COR-L47 (cell line): ENCODE results near the gene SLC16A8.

Experiments used
- DNase-seq: peaks from one replicate; lab custom pipeline; 2025; lab: John Stamatoyannopoulos, UW

Gene SLC16A8

DNA sequence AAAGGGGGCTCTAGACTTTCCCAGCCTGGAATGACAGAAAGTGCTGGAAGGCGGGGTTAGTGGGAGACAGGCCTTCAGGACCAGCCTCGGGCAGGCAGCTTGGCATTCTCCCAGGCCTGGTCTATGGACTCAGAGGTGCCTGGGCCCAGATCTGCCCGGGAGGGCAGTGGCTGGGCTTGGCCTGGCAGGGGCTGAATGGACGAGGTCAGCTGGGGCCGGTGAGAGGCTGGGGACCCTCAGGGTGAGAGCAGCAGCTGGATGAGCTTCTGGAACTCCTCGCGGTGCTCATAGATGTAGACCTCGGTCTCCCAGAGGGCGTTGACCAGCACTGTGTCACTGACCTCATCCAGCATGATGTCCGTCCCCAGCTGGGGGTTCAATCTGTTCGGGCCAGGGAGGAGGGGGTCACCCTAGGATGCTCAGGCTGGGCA is 28.0 kb upstream of the SLC16A8 start:
- DNase-seq: no peak

- no peak for DNase-seq
Measured at GRCh38 chr22:38110863-38111852, 27.2 kb upstream of the SLC16A8 start.

DNA sequence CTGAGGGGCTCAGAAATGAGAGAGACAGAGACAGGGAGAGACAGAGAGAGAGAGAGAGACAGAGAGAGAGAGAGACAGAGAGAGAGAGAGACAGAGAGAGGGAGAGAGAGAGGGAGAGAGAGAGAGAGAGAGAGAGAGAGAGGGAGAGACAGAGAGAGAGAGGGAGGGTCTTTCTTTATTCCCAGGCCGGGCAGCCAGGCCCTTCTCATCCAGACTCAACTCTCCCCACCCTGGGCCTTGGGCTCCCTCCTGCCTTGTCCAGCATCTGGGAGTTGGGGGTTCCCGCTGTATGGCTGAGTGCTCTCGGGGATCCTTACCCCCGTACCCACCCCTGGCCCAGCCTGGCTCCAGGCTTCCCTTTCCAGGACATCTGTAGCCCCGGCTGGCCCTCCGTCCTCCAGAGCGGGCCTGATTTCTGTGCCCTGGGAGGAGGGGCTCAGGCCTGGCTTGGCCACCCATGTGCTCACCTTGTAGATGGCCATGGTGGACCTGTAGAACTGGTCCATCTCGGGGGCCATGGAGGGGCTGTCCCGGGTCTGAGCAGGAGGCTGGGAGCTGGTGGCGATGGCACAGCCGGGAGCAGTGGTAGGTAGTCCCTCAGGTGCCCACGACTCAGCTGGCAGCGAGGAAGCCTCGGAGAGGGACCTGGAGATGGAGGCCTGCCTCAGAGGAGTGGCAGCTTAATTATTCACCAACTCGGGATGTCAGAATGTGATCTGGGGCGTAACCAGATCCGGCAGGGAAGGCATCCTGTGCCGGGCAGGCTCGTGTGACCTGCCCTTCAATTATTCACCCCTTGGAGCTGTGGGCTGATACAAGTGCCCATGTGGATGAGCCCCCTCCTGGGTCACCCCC is 26.3 kb upstream of the SLC16A8 start, which contains the start of gene BAIAP2L2:
Gene BAIAP2L2, minus strand, starts transcription at position 677 of the 855 bp plus-strand sequence. Its CDS starts 159 bp downstream, at position 518.
- DNase-seq: no peak

DNA sequence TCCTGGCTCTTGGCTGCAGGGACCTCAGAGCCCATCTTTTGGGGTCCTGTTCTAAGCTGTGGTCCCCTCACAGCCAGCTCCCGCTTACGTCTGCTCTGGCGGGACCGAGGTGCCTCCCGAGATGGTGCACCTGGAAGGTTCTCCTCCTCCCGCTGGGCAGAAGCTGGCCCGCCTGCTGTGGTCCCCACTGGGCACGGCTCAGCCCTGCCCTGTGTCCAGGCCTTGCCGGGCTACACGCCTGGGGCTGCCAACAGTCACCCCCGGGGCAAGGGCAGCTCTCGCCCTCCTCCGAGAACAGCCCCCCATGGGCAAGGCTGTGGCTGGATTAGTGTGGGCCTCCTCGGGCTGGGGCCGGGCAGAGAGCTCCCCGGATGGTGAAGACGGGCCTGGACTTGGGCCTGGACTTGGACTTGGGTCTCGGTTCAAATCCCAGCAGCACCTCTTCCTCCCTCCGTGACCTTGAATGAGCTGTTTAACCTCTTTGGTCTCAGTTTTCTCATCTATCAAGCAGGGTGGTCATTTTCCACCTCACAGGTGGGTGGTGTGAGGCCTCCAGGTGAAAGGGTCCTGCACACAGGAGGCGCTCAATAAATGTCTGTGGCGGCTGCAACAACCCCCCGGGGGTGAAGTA is 25.5 kb upstream of the SLC16A8 start:
- no peak for DNase-seq

- no peak for DNase-seq
Measured at GRCh38 chr22:38108561-38109319, 24.8 kb upstream of the SLC16A8 start.

DNA sequence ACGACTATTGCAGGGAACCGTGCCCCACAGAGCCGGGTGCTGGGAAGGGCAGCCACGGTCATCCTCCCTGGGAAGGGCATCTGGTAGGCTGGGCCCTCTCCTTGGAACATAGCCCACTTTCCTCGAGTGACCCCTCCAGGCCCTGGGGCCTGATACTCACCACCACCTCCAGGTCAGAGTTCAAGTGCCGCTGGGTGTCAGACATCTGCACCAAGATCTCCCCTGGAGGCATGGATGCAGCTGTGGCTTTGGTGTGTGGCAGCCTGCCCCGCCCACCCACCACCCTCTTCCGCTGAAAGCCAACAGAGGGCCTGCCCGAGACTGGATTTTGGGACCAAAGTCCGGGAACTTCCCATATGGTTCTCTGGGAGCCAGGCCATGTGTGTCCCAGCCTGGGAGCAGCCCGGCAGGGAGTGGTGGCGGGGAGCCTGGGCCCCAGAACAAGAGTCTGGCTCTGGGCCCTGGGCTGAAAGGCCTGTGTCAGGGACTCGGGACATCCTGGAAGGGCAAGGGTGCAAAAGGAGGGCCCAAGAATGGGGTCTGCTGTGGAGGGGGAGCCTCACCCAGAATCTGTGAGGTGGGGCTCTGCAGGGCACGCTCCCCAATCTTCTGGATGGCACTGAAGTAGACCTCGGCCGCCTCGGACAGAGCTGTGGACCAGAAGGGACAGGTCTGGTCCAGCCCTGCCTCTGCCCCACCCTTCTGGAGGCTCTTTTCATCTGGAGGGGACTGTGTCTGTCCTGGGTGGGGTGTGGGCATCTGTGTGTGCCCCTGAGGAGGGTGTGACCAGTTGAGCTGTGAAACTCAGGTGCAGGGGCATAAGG is 23.9 kb upstream of the SLC16A8 start:
- DNase-seq: no peak

DNA sequence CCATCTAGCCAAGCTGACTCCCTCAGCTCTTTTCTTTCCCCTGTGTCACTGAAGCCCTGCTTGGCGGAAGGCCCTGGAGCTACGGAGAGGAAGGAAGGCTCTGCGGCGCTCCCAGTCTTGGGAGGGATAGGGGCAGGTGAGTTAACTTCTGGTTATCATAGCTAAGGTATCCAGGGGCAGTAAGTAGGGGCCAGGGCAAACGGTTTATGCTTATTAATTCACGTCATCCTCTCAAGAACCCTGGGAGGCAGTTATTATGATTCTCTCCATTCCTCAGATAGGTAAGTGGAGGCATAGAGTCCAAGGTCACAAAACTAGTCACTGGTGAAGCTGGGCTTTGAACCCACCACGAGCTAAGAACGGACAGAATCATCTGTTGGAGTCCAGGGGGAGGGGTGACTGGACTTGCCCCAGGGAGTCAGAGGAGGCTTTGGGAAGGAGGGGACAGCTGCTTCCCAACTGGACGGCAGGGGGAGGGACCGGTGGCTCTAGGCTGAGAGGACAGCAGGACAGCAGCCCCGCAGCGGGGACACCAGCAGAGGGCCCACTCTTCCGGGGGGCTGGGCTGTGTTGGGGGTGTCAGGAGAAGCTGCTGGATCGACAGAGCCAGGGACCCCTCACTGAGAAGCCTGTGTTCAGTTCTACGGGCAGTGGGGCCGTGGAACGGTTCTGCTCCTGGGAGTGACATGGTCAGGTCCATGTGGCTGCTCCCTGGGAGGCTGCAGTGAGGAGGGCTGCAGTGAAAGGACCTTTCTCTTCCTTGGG is 23.0 kb upstream of the SLC16A8 start:
- DNase-seq: no peak

DNA sequence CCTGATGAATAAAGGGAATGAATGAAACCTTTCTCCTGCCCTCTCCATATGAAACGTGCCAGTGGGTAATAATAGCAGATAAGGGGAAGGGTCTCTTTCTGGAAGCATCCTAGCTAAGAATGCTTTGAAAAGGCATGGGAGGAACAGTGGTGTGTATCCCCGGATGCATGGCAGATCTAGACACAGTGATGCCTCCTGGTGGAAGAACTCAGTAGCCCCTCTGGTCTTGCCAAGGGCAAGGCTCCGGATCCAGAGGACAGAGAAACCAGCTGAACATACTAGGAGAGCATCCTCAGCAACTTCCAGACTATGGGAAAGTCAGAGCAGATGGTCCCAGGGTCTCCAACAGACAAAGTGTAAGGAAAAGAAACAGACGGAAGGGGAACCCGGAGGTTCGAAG is 20.1 kb upstream of the SLC16A8 start:
- no peak for DNase-seq

DNA sequence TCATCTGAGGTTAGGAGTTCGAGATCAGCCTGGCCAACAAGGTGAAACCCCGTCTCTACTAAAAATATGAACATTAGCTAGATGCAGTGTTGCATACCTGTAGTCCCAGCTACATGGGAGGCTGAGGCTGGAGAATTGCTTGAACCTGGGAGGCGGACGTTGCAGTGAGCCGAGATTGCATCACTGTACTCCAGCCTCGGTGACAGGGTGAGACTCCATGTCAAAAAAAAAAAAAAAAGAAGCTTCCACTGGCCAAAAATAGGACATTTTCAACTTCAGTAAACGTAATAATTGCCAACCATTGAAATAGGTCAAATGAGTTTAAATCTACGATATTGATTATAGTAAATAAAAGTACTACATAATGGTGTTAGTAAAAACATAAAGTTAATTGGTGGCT is 19.7 kb upstream of the SLC16A8 start:
- no peak for DNase-seq

DNA sequence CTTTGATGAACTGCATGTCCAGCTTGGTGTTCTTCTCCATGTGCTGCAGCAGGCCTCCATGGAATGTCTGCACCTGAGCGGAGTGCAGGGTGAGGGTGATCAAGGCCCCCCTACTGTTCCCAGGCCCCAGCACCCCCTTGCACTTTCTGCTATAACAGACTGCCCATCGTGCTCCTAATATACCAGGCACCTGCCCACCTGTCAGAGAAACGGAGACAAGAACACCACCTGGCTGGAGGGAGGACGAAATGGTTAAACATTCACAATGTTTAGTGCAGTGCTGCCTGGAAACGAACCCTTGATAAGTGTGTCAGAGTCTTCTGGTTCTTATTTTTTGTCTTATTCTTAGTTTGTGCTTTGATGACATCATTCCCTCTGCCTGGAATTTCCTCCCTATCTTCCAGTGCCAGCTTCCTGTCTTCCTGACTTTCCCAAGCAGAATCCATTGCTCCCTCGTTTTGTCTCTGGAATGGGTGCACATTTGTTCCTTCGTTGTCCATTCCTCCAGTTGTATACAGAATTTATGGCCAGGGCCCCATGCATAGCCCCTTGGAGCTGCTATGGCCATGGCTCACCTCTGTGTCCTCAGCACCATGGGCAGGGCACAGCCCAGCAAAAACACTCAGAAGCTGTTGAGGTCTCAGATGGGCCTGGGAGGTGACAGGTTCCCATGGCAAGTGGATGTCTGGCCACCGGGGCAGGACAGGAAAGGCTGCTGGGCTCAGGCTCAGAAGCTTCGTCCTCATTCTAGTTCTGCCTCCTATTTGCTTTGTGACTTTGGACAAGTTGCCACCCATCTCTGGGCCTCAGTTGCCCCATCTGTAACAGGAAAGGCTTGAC is 14.6 kb upstream of the SLC16A8 start:
- no peak for DNase-seq

DNA sequence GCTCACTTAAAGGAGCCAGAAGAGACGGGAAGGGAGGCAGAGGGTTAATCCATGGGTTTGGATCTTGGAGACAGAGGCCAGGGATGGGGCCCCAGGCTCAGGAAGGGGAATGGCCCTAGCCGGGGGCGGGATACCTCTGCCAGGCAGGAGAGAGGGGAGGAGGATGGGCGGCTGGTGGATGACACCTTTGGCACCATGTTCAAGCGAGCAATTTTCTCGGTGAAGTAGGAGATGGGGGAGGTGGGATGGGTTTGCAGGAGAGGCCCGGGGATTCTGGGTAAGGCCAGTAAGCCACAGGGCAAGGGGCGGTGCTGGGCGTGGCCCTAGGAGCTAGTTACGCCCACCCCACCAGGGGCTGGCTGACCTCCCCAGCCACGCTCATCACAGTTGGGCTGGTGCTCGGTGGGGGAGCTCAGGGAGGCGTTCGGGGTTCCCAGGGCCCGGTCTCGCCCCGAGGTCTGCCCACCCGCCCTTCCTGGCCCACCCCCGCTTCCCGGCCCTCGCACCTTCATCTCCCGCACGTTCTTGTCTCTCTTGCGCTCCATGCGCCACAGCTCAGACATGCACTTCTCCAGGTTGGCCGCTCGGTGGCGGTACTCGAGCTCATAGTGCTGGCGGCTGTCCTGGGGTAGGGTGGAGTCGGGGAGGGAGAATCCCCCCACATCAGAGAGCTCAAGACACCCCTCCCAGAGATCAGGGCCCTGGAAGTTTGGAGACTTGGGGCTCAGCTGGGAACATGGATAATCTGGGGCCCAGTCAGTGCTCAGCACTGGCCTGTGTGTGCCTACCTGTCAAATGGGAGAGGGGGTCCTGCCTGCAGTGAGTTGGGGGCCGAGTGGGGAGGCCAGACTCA is 13.8 kb upstream of the SLC16A8 start:
- no peak for DNase-seq

- no peak for DNase-seq
Measured at GRCh38 chr22:38097058-38097457, 13.1 kb upstream of the SLC16A8 start.

DNA sequence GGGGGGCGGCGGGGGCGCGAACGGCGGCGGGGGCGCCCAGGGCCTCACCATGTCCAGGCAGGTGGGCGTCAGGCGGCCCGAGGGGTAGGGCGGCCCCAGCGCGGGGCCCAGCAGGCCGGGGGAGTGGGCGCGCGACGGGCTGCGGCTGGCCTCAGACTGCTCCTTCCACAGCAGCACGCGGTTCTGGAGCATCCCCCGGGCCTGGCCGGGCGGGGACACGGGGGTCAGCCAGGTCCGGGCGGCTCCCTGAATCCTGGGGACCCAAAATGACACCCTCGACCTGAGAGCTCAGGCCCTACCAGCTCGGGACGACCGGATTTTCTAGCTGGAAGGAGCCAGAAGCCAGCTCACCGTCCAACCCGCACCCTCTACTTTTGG is 5.5 kb upstream of the SLC16A8 start:
- no peak for DNase-seq

DNA sequence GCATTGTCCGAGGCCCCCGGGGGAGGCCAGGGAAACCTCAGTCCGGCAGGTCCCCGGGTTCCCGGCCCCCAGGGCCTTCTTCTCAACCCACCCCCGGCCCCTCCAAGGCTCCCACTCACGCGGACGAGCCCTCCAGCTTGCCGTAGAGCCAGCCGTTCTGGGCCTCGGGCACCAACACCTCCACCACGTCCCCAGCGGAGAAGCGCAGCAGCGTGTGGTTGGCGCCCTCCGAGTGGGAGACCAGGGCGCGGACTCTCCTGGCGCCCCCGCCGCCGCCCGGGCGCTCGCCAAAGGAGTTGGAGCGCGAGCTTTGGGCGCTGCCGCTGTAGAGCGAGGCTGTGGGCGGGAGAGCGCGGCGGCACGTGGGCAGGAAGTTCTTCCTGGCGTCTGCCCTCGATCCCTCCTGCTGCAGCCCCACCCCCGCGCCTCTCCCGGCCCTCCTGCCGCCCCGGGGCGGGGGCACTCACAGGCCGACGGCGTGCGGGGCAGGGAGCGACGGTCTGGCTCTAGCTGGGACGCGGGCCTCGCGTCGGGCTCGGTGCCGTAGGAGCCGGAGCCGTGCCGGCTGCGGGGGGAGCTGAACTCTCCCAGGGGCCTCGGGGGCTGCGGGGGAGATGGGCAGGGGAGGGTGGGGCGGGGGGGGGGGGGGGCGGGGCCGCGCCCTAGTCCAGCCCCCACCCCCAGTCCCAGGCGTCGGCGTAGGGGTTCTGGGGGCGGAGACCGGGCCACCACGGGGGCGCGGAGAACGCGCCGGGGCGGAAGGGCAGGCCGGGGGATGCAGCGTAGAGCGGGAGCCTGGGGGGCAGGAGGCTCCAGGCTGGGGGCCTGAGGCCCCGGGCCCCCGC is 4.9 kb upstream of the SLC16A8 start:
- no peak for DNase-seq

DNA sequence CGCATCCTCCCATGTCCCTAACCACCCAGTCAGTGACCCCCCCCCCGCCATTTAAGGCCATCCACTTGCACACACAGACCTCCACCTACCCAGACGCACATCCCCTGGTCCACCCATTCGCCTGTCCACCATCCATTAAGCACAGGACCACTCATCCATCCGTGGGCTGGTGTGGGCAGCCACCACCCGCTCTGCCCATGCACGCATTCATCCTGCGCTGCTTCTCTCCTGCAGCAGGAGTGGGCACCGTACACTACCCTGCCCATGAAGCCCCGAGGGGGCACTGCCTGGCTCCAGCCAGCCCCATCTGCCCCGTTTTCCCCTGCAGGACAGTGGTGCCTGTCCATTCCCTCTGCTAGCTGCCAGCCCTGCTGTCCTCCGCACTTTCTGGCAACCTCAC is 3.9 kb upstream of the SLC16A8 start:
- no peak for DNase-seq

DNA sequence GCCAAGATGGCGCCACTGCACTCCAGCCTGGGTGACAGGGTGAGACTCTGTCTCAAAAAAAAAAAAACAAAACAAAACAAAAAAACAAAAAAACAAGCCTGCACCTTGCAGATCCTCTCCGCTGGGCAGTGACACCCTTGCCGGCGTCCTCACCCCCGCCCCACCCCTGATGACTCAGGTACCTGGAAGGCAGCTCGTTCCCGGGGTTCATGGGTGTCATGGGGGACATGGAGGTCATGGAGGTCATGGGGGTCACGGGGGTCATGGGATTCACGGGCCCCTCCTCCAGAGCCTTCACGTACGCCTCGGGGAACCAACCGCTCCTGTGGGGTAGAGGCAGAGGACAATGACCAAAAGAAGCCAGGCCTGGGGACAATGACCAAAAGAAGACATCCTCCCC is 3.0 kb upstream of the SLC16A8 start:
- no peak for DNase-seq
